PC-9 (cell line): Measurements from ENCODE around the gene FTL. TPM values are rescaled to one million over a fixed set of nuclear protein-coding genes. Genes with fewer than 3 reads are reported as not detected.

Source experiments
- BruUV-seq: library from RNA; stranded (reverse); fragments of 400-500 nt; replicated peaks from 2 replicates; lab custom pipeline; 2021; lab: Mats Ljungman, UMichigan
- CTCF ChIA-PET: fragments of 300-600 bp; sonication (Branson Sonifier 250); formaldehyde crosslinking; loops from one replicate; lab custom pipeline; 2022; ENCODE audit warnings: antibody characterized with exemption; lab: Charles Lee
- POLR2A ChIA-PET: fragments of 300-600 bp; sonication (Branson Sonifier 250); formaldehyde crosslinking; loops from one replicate; lab custom pipeline; 2022; ENCODE audit warnings: antibody characterized with exemption; ENCODE audit not compliant: unreplicated experiment; lab: Charles Lee
- DNase-seq, 2 experiments: peaks; one replicate each; pipeline versions ENCODE4 v3.0.0 to v3.0.0-alpha.2; 2015 to 2022; ENCODE audit warnings: mixed read lengths in 1 of 2
- H2AFZ ChIP-seq: fragments of 200-600 bp; sonication (generic); 2 replicates; pipeline ENCODE4 v1.8.1; 2017; ENCODE audit warnings: antibody characterized with exemption
- H3F3A ChIP-seq: fragments of 200-600 bp; sonication (generic); 2 replicates; pipeline ENCODE4 v1.8.1; 2017; ENCODE audit warnings: antibody characterized with exemption, mild to moderate bottlenecking, low read depth; ENCODE audit not compliant: insufficient read depth
- H3K27ac ChIP-seq: fragments of 200-600 bp; sonication (generic); 2 replicates; pipeline ENCODE4 v1.6.1; 2016; ENCODE audit warnings: mixed run types
- H3K27me3 ChIP-seq: fragments of 200-600 bp; sonication (generic); 2 replicates; pipeline ENCODE4 v1.6.1; 2016; ENCODE audit warnings: low read depth, mixed run types; ENCODE audit not compliant: insufficient read depth
- H3K36me3 ChIP-seq: fragments of 200-600 bp; sonication (generic); 2 replicates; pipeline ENCODE4 v1.6.1; 2016; ENCODE audit warnings: low read depth, mixed run types
- H3K4me1 ChIP-seq: fragments of 200-600 bp; sonication (generic); replicated peaks from 2 replicates; pipeline ENCODE4 v1.6.1; 2016; ENCODE audit warnings: mixed run types; ENCODE audit not compliant: insufficient read depth
- H3K4me2 ChIP-seq: fragments of 200-600 bp; sonication (generic); 2 replicates; pipeline ENCODE4 v1.6.1; 2017; ENCODE audit warnings: mixed run types
- H3K4me3 ChIP-seq: fragments of 200-600 bp; sonication (generic); 2 replicates; pipeline ENCODE4 v1.6.1; 2016; ENCODE audit warnings: mixed run types
- H3K79me2 ChIP-seq: fragments of 200-600 bp; sonication (generic); 2 replicates; pipeline ENCODE4 v1.6.1; 2017; ENCODE audit warnings: low read depth, mixed run types
- H3K9me2 ChIP-seq: fragments of 200-600 bp; sonication (generic); 2 replicates; pipeline ENCODE4 v1.8.1; 2017; ENCODE audit warnings: mild to moderate bottlenecking; ENCODE audit not compliant: insufficient read depth
- H3K9me3 ChIP-seq: fragments of 200-600 bp; sonication (generic); 2 replicates; pipeline ENCODE4 v1.8.1; 2016; ENCODE audit warnings: low read depth; ENCODE audit not compliant: insufficient read depth
- H4K20me1 ChIP-seq: fragments of 200-600 bp; sonication (generic); 2 replicates; pipeline ENCODE4 v1.8.1; 2017; ENCODE audit not compliant: insufficient read depth
- EZH2 ChIP-seq: fragments of 200-600 bp; sonication (generic); IDR thresholded peaks from 2 replicates; pipeline ENCODE4 v1.8.0; 2017; ENCODE audit warnings: antibody characterized with exemption, low read depth
- intact Hi-C: fragments of 100-400 bp; cut with micrococcal nuclease; formaldehyde crosslinking; loops from one replicate; pipeline ENCODE4 v1.10.0; 2022; ENCODE audit not compliant: unreplicated experiment
- total RNA-seq: library from RNA; stranded (reverse); gene quantifications from 2 replicates; pipeline ENCODE4 v1.2.3, GENCODE V29; 2021
- TF ChIP-seq, protein P1 (sequence below): fragments of 200-600 bp; sonication (generic); conservative IDR thresholded peaks from 2 replicates; pipeline ENCODE4 v1.6.1; 2017; ENCODE audit warnings: mixed run types, antibody characterized with exemption, mild to moderate bottlenecking, moderate library complexity

FTL gene
- total RNA-seq, 1 experiment from 2014 or later, result 3,822 TPM

DNA sequence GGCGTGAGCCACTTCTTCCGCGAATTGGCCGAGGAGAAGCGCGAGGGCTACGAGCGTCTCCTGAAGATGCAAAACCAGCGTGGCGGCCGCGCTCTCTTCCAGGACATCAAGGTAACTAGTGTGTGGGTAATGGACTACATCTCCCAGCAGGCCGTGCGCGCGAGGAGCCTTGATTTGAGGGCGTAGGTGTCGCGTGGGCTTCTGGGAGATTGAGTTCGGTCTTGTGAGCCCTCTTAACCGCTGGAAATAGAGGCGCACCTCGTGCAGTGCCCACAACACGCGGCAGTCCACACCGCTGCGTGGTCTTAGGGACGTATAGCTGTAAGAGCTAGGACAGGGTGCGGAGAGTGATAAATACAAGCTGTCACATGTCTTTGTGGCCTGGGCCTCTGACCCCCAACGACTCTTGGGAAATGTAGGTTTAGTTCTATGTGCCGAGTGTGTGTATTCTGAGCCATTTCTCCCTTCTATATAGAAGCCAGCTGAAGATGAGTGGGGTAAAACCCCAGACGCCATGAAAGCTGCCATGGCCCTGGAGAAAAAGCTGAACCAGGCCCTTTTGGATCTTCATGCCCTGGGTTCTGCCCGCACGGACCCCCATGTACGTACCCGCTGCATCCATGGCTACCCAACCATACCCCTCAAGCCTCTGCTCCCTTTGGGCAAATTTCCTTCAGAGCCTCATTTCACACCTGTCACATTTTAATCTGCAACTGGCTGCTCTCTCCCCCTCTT, 864 bp downstream of the FTL start:
- Histone ChIP-seq H3K36me3 (peaks cover 18% of the 10 kb centered on the region), H3K4me1 (peaks cover 39% of the 10 kb centered on the region), H3K9me2 (no peaks in the 10 kb centered on the region), H3F3A (peaks cover 77% of the 10 kb centered on the region), H3K9me3 (no peaks in the 10 kb centered on the region), H3K79me2 (peaks cover 33% of the 10 kb centered on the region), H4K20me1 (peaks cover 22% of the 10 kb centered on the region), H3K27ac (peak overlapping the region; percentile 59), H2AFZ (no peak overlapping the region), H3K4me2 (peak overlapping the region; percentile 84), H3K4me3 (peak overlapping the region; percentile 84), H3K27me3 (no peaks in the 10 kb centered on the region)
- no peak for TF ChIP-seq EZH2
- TF ChIP-seq, protein P1, sequence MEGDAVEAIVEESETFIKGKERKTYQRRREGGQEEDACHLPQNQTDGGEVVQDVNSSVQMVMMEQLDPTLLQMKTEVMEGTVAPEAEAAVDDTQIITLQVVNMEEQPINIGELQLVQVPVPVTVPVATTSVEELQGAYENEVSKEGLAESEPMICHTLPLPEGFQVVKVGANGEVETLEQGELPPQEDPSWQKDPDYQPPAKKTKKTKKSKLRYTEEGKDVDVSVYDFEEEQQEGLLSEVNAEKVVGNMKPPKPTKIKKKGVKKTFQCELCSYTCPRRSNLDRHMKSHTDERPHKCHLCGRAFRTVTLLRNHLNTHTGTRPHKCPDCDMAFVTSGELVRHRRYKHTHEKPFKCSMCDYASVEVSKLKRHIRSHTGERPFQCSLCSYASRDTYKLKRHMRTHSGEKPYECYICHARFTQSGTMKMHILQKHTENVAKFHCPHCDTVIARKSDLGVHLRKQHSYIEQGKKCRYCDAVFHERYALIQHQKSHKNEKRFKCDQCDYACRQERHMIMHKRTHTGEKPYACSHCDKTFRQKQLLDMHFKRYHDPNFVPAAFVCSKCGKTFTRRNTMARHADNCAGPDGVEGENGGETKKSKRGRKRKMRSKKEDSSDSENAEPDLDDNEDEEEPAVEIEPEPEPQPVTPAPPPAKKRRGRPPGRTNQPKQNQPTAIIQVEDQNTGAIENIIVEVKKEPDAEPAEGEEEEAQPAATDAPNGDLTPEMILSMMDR, result no peak
- BruUV-seq, result TSS peak; percentile 78
- POLR2A ChIA-PET, result interaction anchor here (0.6 kb wide), 1 partner anchor 7 kb away, joined by 3 read pairs; no protein-coding TSS in a partner anchor
- peak; percentile 67 to 83 for DNase-seq
- intact Hi-C loops, result loop anchor here (2.0 to 10.0 kb wide), 3 partner anchors 27 to 481 kb away; partner anchors contain the start of genes CA11, GYS1 and RUVBL2
- CTCF ChIA-PET, result no interaction called here

DNA sequence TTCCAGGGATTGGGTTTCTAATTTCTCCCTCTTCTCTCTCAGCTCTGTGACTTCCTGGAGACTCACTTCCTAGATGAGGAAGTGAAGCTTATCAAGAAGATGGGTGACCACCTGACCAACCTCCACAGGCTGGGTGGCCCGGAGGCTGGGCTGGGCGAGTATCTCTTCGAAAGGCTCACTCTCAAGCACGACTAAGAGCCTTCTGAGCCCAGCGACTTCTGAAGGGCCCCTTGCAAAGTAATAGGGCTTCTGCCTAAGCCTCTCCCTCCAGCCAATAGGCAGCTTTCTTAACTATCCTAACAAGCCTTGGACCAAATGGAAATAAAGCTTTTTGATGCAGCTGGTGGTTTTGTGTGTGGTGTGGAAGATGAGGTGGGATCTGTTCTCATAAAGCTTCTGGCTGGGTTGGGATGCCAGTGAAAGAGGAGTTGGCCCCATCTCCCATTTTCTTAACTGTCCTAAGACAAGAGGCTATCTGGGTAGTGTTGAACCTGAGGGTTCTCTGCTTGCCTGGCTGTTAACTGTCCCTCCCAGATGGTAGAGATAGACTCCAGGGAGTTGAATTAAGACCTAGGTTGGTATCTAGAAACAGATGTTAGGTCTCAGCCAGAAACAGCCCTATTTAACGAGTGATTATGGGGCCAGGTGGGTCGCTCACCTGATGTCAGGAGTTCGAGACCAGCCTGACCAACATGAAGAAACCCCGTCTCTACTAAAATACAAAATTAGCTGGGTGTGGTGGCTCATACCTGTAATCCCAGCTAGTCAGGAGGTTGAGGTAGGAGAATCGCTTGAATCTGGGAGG, 1.6 kb downstream of the FTL start:
- no peak overlapping the region for H2AFZ ChIP-seq
- peaks cover 18% of the 10 kb centered on the region for H3K36me3 ChIP-seq
- ChIA-PET POLR2A (interaction anchor here (0.5 to 1.0 kb wide), 3 partner anchors 27 to 168 kb away, joined by 3 to 16 read pairs (median 5); partner anchors contain the start of genes HSD17B14 and RUVBL2), CTCF (no interaction called here)
- H3K4me1 ChIP-seq, result peaks cover 33% of the 10 kb centered on the region
- TF ChIP-seq EZH2, result no peak
- TF ChIP-seq, protein P1, result no peak
- peak overlapping the region; percentile 84 for H3K4me3 ChIP-seq
- DNase-seq, result peak in 1 of 2 experiments; percentile 44
- no peaks in the 10 kb centered on the region for H3K27me3 ChIP-seq
- peaks cover 33% of the 10 kb centered on the region for H3K79me2 ChIP-seq
- H3F3A ChIP-seq, result peaks cover 76% of the 10 kb centered on the region
- H3K9me3 ChIP-seq, result no peaks in the 10 kb centered on the region
- no peaks in the 10 kb centered on the region for H3K9me2 ChIP-seq
- H3K4me2 ChIP-seq, result peak overlapping the region; percentile 84
- BruUV-seq, result no TSS peak
- peak overlapping the region; percentile 59 for H3K27ac ChIP-seq
- H4K20me1 ChIP-seq, result peaks cover 22% of the 10 kb centered on the region
- intact Hi-C loops, result loop anchor here (5.0 to 10.0 kb wide), 2 partner anchors 319 to 482 kb away; partner anchors contain the start of gene CA11
